ENCODE results near the gene GOLGA8J.
"Not testable (repeated sequence)": the region's sequence is repeated elsewhere in the genome, so short reads cannot be mapped to it uniquely, and the experiment has no call there.

The GOLGA8J gene

DNA sequence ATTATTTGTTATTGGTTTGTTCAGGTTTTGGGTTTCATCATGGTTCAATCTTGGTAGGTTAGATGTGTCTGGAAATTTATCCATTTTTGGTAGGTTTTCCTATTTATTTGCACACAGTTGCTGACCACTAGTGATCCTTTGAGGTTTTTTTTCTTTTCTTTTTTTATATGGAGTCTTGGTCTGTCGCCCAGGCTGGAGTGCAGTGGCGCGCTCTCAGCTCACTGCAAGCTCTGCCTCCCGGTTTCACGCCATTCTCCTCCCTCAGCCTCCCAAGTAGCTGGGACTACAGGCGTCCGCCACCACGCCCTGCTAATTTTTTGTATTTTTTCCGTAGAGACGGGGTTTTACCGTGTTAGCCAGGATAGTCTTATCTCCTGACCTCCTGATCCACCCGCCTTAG, 20.1 kb downstream of the GOLGA8J start:
- H3K36me3 ChIP-seq (ENCODE audit: control insufficient read depth, insufficient read depth, low read length); H3K27ac ChIP-seq (ENCODE audit: low read depth, low read length); H3K4me1 ChIP-seq (ENCODE audit: control insufficient read depth, low read depth, low read length); H4K8ac ChIP-seq (ENCODE audit: low read depth, low read length); H2AK5ac ChIP-seq (ENCODE audit: low read length); H3K27me3 ChIP-seq (ENCODE audit: insufficient read depth, low read length, poor library complexity); H2BK15ac ChIP-seq (replicated peaks; ENCODE audit: low read depth); H3K23ac ChIP-seq (ENCODE audit: low read length); H4K5ac ChIP-seq (ENCODE audit: low read length); H3K79me1 ChIP-seq (ENCODE audit: low read length); H3K18ac ChIP-seq (ENCODE audit: low read length); H3K4me2 ChIP-seq (ENCODE audit: low read length); H3K4me3 ChIP-seq (ENCODE audit: low read length); H2BK120ac ChIP-seq (ENCODE audit: low read depth, low read length); H2BK5ac ChIP-seq (ENCODE audit: low read length); DNase-seq; H3K79me2 ChIP-seq (ENCODE audit: control insufficient read depth, insufficient read depth, low read length); H3K4ac ChIP-seq (ENCODE audit: low read depth, low read length); H3K56ac ChIP-seq (ENCODE audit: low read length); H3K9ac ChIP-seq (ENCODE audit: low read length): not testable (repeated sequence)
- WGBS (ENCODE audit: extremely low coverage, insufficient coverage, low lambda C conversion rate): no CpG with 5 or more reads among the region's 12 CpGs

DNA sequence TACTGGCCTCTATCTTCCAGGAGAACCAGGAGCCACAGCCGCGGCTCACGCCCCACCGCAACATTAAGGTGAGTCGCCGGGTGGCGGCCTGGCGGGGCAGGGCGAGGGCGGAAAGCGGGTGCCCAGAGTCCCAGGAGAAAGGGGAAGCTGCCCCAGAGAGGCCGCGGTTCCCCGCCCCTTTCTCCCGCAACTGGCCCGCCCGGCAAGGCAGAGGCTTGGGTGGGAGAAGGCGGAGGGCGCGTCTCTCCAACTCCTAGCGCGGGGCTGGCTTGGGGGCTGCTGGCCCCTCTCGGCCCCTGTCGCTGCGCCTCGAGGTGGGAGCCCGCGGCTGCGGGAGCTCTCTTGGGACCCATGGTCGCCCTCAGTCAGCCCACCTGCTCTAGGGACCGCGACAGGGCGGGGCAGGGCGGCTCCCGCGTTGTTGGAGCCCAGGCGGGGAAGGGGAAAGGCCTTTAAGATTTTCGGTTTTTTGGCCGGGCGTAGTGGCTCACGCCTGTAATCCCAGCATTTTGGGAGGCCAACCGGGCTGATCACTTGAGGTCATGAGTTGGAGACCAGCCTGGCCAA, 21.3 kb downstream of the GOLGA8J start:
- not testable (repeated sequence) for H2BK5ac ChIP-seq (ENCODE audit: low read length); H3K79me1 ChIP-seq (ENCODE audit: low read length); H3K23ac ChIP-seq (ENCODE audit: low read length); H3K79me2 ChIP-seq (ENCODE audit: control insufficient read depth, insufficient read depth, low read length); H2BK15ac ChIP-seq (replicated peaks; ENCODE audit: low read depth); DNase-seq; H3K36me3 ChIP-seq (ENCODE audit: control insufficient read depth, insufficient read depth, low read length); H3K4me3 ChIP-seq (ENCODE audit: low read length); H3K4me1 ChIP-seq (ENCODE audit: control insufficient read depth, low read depth, low read length); H3K9ac ChIP-seq (ENCODE audit: low read length); H2BK120ac ChIP-seq (ENCODE audit: low read depth, low read length); H3K4ac ChIP-seq (ENCODE audit: low read depth, low read length); H4K8ac ChIP-seq (ENCODE audit: low read depth, low read length); H3K27me3 ChIP-seq (ENCODE audit: insufficient read depth, low read length, poor library complexity); H4K5ac ChIP-seq (ENCODE audit: low read length); H3K18ac ChIP-seq (ENCODE audit: low read length); H3K27ac ChIP-seq (ENCODE audit: low read depth, low read length); H2AK5ac ChIP-seq (ENCODE audit: low read length); H3K4me2 ChIP-seq (ENCODE audit: low read length)
- peak overlapping the region; percentile 73 for H3K56ac ChIP-seq (ENCODE audit: low read length)
- no CpG with 5 or more reads among the region's 42 CpGs for WGBS (ENCODE audit: extremely low coverage, insufficient coverage, low lambda C conversion rate)

GRCh38 chr15:30110591-30110990, 27.8 kb downstream of the GOLGA8J start:
- H3K36me3 ChIP-seq (ENCODE audit: control insufficient read depth, insufficient read depth, low read length); H4K5ac ChIP-seq (ENCODE audit: low read length); H3K4me1 ChIP-seq (ENCODE audit: control insufficient read depth, low read depth, low read length); H3K79me2 ChIP-seq (ENCODE audit: control insufficient read depth, insufficient read depth, low read length); H4K8ac ChIP-seq (ENCODE audit: low read depth, low read length); H3K9ac ChIP-seq (ENCODE audit: low read length); H3K4me3 ChIP-seq (ENCODE audit: low read length); H2BK120ac ChIP-seq (ENCODE audit: low read depth, low read length); H2BK5ac ChIP-seq (ENCODE audit: low read length); H2AK5ac ChIP-seq (ENCODE audit: low read length); H3K4ac ChIP-seq (ENCODE audit: low read depth, low read length); H3K79me1 ChIP-seq (ENCODE audit: low read length); H3K27ac ChIP-seq (ENCODE audit: low read depth, low read length); H3K23ac ChIP-seq (ENCODE audit: low read length); H3K27me3 ChIP-seq (ENCODE audit: insufficient read depth, low read length, poor library complexity); DNase-seq; H3K4me2 ChIP-seq (ENCODE audit: low read length); H3K56ac ChIP-seq (ENCODE audit: low read length); H2BK15ac ChIP-seq (replicated peaks; ENCODE audit: low read depth); H3K18ac ChIP-seq (ENCODE audit: low read length): not testable (repeated sequence)
- no CpG with 5 or more reads among the region's 4 CpGs for WGBS (ENCODE audit: extremely low coverage, insufficient coverage, low lambda C conversion rate)

DNA sequence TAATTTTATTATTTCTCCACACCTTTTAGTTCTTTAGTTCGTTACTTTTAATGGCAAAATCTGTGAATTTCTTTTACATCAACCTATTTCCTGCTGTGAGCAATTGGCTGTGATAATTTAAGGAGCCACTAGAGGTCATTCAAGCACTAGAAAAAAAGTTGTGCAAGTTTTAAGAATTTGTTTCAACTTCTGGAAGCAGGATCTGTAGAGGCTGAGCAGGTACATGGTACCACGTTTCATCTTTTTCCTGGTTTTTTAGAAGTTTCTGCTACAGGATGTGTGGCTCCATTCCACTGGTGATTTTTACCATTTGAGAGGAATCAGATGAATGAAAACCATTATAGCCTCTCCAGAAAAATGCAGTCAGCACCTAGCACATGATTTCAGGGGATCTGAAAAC, 47.3 kb downstream of the GOLGA8J start:
- not testable (repeated sequence) for H2BK15ac ChIP-seq (replicated peaks; ENCODE audit: low read depth); H3K4me1 ChIP-seq (ENCODE audit: control insufficient read depth, low read depth, low read length); H3K4me2 ChIP-seq (ENCODE audit: low read length)

GRCh38 chr15:30134751-30135150, 52.0 kb downstream of the GOLGA8J start, which contains the start of gene GOLGA8T:
TSS of gene GOLGA8T (plus strand) at chr15:30135051. CDS start at chr15:30135149, 98 bp downstream.
- WGBS (ENCODE audit: extremely low coverage, insufficient coverage, low lambda C conversion rate): no CpG with 5 or more reads among the region's 7 CpGs

More for the DNA sequence above, 47.3 kb downstream of the GOLGA8J start:
- H3K56ac ChIP-seq (ENCODE audit: low read length); H3K27ac ChIP-seq (ENCODE audit: low read depth, low read length); H3K4me3 ChIP-seq (ENCODE audit: low read length); H4K5ac ChIP-seq (ENCODE audit: low read length); H2BK5ac ChIP-seq (ENCODE audit: low read length); H3K4ac ChIP-seq (ENCODE audit: low read depth, low read length); H2BK120ac ChIP-seq (ENCODE audit: low read depth, low read length); DNase-seq; H4K8ac ChIP-seq (ENCODE audit: low read depth, low read length); H3K18ac ChIP-seq (ENCODE audit: low read length); H3K9ac ChIP-seq (ENCODE audit: low read length); H3K79me2 ChIP-seq (ENCODE audit: control insufficient read depth, insufficient read depth, low read length); H2AK5ac ChIP-seq (ENCODE audit: low read length); H3K27me3 ChIP-seq (ENCODE audit: insufficient read depth, low read length, poor library complexity); H3K79me1 ChIP-seq (ENCODE audit: low read length); H3K36me3 ChIP-seq (ENCODE audit: control insufficient read depth, insufficient read depth, low read length); H3K23ac ChIP-seq (ENCODE audit: low read length): not testable (repeated sequence)
- no CpG with 5 or more reads among the region's 2 CpGs for WGBS (ENCODE audit: extremely low coverage, insufficient coverage, low lambda C conversion rate)

More at GRCh38 chr15:30134751-30135150, 52.0 kb downstream of the GOLGA8J start, which contains the start of gene GOLGA8T:
- H4K5ac ChIP-seq (ENCODE audit: low read length); H3K23ac ChIP-seq (ENCODE audit: low read length); H3K27me3 ChIP-seq (ENCODE audit: insufficient read depth, low read length, poor library complexity); H2BK5ac ChIP-seq (ENCODE audit: low read length); H4K8ac ChIP-seq (ENCODE audit: low read depth, low read length); H3K27ac ChIP-seq (ENCODE audit: low read depth, low read length); H2BK15ac ChIP-seq (replicated peaks; ENCODE audit: low read depth); H3K56ac ChIP-seq (ENCODE audit: low read length); H2AK5ac ChIP-seq (ENCODE audit: low read length); H2BK120ac ChIP-seq (ENCODE audit: low read depth, low read length); H3K4ac ChIP-seq (ENCODE audit: low read depth, low read length); H3K79me2 ChIP-seq (ENCODE audit: control insufficient read depth, insufficient read depth, low read length); H3K79me1 ChIP-seq (ENCODE audit: low read length); H3K36me3 ChIP-seq (ENCODE audit: control insufficient read depth, insufficient read depth, low read length); DNase-seq; H3K4me3 ChIP-seq (ENCODE audit: low read length); H3K18ac ChIP-seq (ENCODE audit: low read length); H3K4me1 ChIP-seq (ENCODE audit: control insufficient read depth, low read depth, low read length); H3K9ac ChIP-seq (ENCODE audit: low read length); H3K4me2 ChIP-seq (ENCODE audit: low read length): not testable (repeated sequence)

Data from mesendoderm (in vitro differentiated cells).